Stomach (tissue), 9 donors: ENCODE results near the gene MED10. TPM values are rescaled to one million over a fixed set of nuclear protein-coding genes. Genes with fewer than 3 reads are reported as not detected.

Source experiments
- DNase-seq, 2 donors: peaks; one replicate each; pipeline versions ENCODE4 v3.0.0 to v3.0.0-alpha.2; 2013 to 2019
- H3K27ac ChIP-seq, 5 donors: fragments of 200-600 bp in 4 of 5; sonication (generic) in 4 of 5; one replicate each; pipeline ENCODE4 v1.5.1; 2013 to 2019; ENCODE audit warnings: mild to moderate bottlenecking in 1 of 5, moderate library complexity in 1 of 5
- H3K27me3 ChIP-seq, 3 donors: fragments of 200-600 bp; sonication (generic); one replicate each; pipeline ENCODE4 v1.5.1; 2017 to 2019; ENCODE audit warnings: mixed run types in 1 of 3
- H3K36me3 ChIP-seq, 4 donors: fragments of 200-600 bp; sonication (generic); 1 replicate in 3 of 4; 2 replicates in 1 of 4; pipeline ENCODE4 v1.5.1; 2016 to 2019
- H3K4me1 ChIP-seq, 4 donors: fragments of 200-600 bp; sonication (generic); one replicate each; pipeline ENCODE4 v1.5.1; 2016 to 2019
- H3K4me3 ChIP-seq, 4 donors: fragments of 200-600 bp; sonication (generic) in 3 of 4; one replicate each; pipeline ENCODE4 v1.5.1; 2016 to 2019; ENCODE audit warnings: mild to moderate bottlenecking in 1 of 4
- H3K9me3 ChIP-seq, 4 donors: fragments of 200-600 bp; sonication (generic); one replicate each; pipeline ENCODE4 v1.5.1; 2016 to 2019
- EP300 ChIP-seq: sonication (generic); formaldehyde crosslinking; IDR thresholded peaks from one replicate; pipeline ENCODE4 v1.6.1; 2017; ENCODE audit warnings: antibody characterized with exemption
- POLR2A ChIP-seq, 4 donors: fragments of 450-650 bp; IDR thresholded peaks; one replicate each; pipeline ENCODE4 v1.6.1; 2016; ENCODE audit warnings: antibody characterized with exemption in 4 of 4, control low read depth in 2 of 4, mild to moderate bottlenecking in 1 of 4, moderate library complexity in 1 of 4
- POLR2AphosphoS5 ChIP-seq, 3 donors: sonication (generic); formaldehyde crosslinking; IDR thresholded peaks; one replicate each; pipeline ENCODE4 v1.6.1; 2016; ENCODE audit warnings: antibody characterized with exemption in 3 of 3
- WGBS, 5 donors: extraction: QIAGEN DNeasy Blood & Tissue Kit in 3 of 5; methylation state at CpG; one replicate each; pipeline versions ENCODE4 v1.1.5 to v1.1.7; 2013 to 2018; 5-methylcytosine and 5-hydroxymethylcytosine counted together
- intact Hi-C: fragments of 100-400 bp; cut with DNase I; formaldehyde crosslinking; loops from one replicate; pipeline ENCODE4 v1.15.1; 2023; ENCODE audit warnings: low total_unique reads
- polyA plus RNA-seq, 3 donors: library from polyadenylated mRNA; stranded (reverse); fragments of 200-250 nt; gene quantifications; one replicate each; pipeline ENCODE4 v1.2.3, GENCODE V29; 2013
- total RNA-seq, 5 donors: library from RNA; depleted of rRNA; stranded (reverse); fragments of >200 nt; gene quantifications; one replicate each; pipeline versions ENCODE4 v1.1.0 to v1.2.3, GENCODE V29; 2014 to 2016
- TF ChIP-seq, protein P1 (sequence below), 7 experiments: fragments of 450-650 bp in 4 of 7; fragments of 200-600 bp in 3 of 7; sonication (generic) in 3 of 7; IDR thresholded peaks; one replicate each; pipeline ENCODE4 v1.5.1; 2016 to 2019; ENCODE audit warnings: antibody characterized with exemption in 7 of 7, control low read depth in 2 of 7, mild to moderate bottlenecking in 1 of 7
- donor health status: healthy with polysubstance abuse.
- donor health status: Bipolar disorder and iron deficiency.
- donor health status: healthy.

The MED10 gene
- total and polyA plus RNA-seq, 8 donors = 17.5 to 104 (median 34.3) TPM

- Histone ChIP-seq H3K9me3 (peaks cover 0 to 25% (median 18%) of the 10 kb centered on the region in 4 donors), H3K4me1 (no peaks in the 10 kb centered on the region), H3K27me3 (no peaks in the 10 kb centered on the region), H3K27ac (no peak overlapping the region), H3K4me3 (no peak overlapping the region), H3K36me3 (peaks cover 0 to 24% (median 3%) of the 10 kb centered on the region in 4 donors)
- no peak for TF ChIP-seq EP300
- TF ChIP-seq, protein P1, sequence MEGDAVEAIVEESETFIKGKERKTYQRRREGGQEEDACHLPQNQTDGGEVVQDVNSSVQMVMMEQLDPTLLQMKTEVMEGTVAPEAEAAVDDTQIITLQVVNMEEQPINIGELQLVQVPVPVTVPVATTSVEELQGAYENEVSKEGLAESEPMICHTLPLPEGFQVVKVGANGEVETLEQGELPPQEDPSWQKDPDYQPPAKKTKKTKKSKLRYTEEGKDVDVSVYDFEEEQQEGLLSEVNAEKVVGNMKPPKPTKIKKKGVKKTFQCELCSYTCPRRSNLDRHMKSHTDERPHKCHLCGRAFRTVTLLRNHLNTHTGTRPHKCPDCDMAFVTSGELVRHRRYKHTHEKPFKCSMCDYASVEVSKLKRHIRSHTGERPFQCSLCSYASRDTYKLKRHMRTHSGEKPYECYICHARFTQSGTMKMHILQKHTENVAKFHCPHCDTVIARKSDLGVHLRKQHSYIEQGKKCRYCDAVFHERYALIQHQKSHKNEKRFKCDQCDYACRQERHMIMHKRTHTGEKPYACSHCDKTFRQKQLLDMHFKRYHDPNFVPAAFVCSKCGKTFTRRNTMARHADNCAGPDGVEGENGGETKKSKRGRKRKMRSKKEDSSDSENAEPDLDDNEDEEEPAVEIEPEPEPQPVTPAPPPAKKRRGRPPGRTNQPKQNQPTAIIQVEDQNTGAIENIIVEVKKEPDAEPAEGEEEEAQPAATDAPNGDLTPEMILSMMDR (IDR thresholded peaks at IDR 0.05) = no peak
- DNase-seq = peak in 1 of 2 donors; percentile 72
- WGBS, 5 donors = 27 to 35% (median 31%) methylated on average over 3 of the region's 3 CpGs
- intact Hi-C loops = no loop called here
These were observed 50.2 kb downstream of the MED10 start for GRCh38 chr5:6328173-6328572.

DNA sequence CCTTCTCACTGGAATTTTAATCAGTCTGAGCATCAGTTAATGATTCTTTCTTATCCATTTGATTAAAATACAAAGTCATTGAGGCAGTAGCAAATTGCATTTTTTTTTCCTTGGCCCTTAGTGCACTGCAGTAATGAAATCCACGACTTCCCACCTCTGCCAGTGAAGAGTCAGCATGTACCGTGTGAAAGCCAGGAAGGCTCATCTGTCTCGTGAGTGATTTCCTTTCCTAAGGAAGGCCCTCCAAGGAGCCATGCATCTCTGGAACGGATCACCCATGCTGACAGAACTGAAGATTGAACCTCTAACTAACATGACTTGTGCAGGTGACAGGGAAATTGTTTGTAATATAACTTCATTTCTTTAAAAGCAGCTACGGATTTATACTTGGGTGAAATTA is 51.6 kb downstream of the MED10 start:
- peaks cover 0 to 15% (median 0%) of the 10 kb centered on the region in 4 donors for H3K36me3 ChIP-seq
- no peak for DNase-seq
- 64 to 81% (median 73%) methylated on average over 5 of the region's 5 CpGs for WGBS, 5 donors
- intact Hi-C loops = no loop called here
- TF ChIP-seq, protein P1 (IDR thresholded peaks at IDR 0.05) = no peak
- TF ChIP-seq EP300 (no peak), POLR2AphosphoS5 (IDR thresholded peaks at IDR 0.05) (no peak), POLR2A (IDR thresholded peaks at IDR 0.05) (no peak)
- H3K9me3 ChIP-seq = peaks cover 0 to 25% (median 18%) of the 10 kb centered on the region in 4 donors
- H3K27ac ChIP-seq = no peak overlapping the region
- no peaks in the 10 kb centered on the region for H3K4me1 ChIP-seq
- H3K4me3 ChIP-seq = no peak overlapping the region
- no peaks in the 10 kb centered on the region for H3K27me3 ChIP-seq

GRCh38 chr5:6322163-6322713 is 56.1 kb downstream of the MED10 start:
- no peak for DNase-seq
- intact Hi-C loops = no loop called here
- 80 to 96% (median 94%) methylated on average over 16 to 21 of the region's 21 CpGs for WGBS, 5 donors

More at GRCh38 chr5:6322163-6322713, 56.1 kb downstream of the MED10 start:
- H3K4me3 ChIP-seq = no peak overlapping the region
- peaks cover 0 to 8% (median 4%) of the 10 kb centered on the region in 4 donors for H3K9me3 ChIP-seq
- no peaks in the 10 kb centered on the region for H3K36me3 ChIP-seq
- H3K27ac ChIP-seq = no peak overlapping the region
- no peaks in the 10 kb centered on the region for H3K27me3 ChIP-seq
- TF ChIP-seq, protein P1 (IDR thresholded peaks at IDR 0.05) = no peak
- TF ChIP-seq POLR2AphosphoS5 (IDR thresholded peaks at IDR 0.05) (no peak), POLR2A (IDR thresholded peaks at IDR 0.05) (no peak), EP300 (no peak)
- no peaks in the 10 kb centered on the region for H3K4me1 ChIP-seq

Other genes with a start within 250 kb of the MED10 start
- gene UBE2QL1, start 70.3 kb upstream of the MED10 start, total RNA-seq = 1 to 10 TPM in 1 of 5 donors, under 1 TPM in 3, not detected in 1; 0.58 to 6.1 (median 0.91) TPM
- gene UBE2QL1, start 70.3 kb upstream of the MED10 start, polyA plus RNA-seq = 1 to 10 TPM in 2 of 3 donors, under 1 TPM in 1; 0.95 to 2.7 (median 2.3) TPM